T-helper 1 cell treated with Interleukin-12 subunit alpha and Interleukin-12 subunit beta and Interleukin-4 antibody, amounts not matched to agents 30 μg/mL and 1 μg/mL, for 36 hours (primary cell): Measurements from ENCODE around the gene SNIP1.
"Not testable (repeated sequence)": the region's sequence is repeated elsewhere in the genome, so short reads cannot be mapped to it uniquely, and the experiment has no call there.

Experiments used
- H3K27ac Mint-ChIP-seq: one replicate; pipeline ENCODE4 v1.8.0; 2021; ENCODE audit warnings: mild to moderate bottlenecking, mixed read lengths
- H3K27me3 Mint-ChIP-seq: one replicate; pipeline ENCODE4 v1.8.0; 2021; ENCODE audit warnings: low read depth, mixed read lengths
- H3K36me3 Mint-ChIP-seq: one replicate; pipeline ENCODE4 v1.8.0; 2021; ENCODE audit warnings: low read depth, mixed read lengths
- H3K4me1 Mint-ChIP-seq: one replicate; pipeline ENCODE4 v1.8.0; 2021; ENCODE audit warnings: low read depth, mixed read lengths
- H3K4me3 Mint-ChIP-seq: one replicate; pipeline ENCODE4 v1.8.0; 2021; ENCODE audit warnings: mild to moderate bottlenecking, moderate library complexity, mixed read lengths
- H3K9me3 Mint-ChIP-seq: one replicate; pipeline ENCODE4 v1.8.0; 2021; ENCODE audit warnings: mixed read lengths

Gene SNIP1

DNA sequence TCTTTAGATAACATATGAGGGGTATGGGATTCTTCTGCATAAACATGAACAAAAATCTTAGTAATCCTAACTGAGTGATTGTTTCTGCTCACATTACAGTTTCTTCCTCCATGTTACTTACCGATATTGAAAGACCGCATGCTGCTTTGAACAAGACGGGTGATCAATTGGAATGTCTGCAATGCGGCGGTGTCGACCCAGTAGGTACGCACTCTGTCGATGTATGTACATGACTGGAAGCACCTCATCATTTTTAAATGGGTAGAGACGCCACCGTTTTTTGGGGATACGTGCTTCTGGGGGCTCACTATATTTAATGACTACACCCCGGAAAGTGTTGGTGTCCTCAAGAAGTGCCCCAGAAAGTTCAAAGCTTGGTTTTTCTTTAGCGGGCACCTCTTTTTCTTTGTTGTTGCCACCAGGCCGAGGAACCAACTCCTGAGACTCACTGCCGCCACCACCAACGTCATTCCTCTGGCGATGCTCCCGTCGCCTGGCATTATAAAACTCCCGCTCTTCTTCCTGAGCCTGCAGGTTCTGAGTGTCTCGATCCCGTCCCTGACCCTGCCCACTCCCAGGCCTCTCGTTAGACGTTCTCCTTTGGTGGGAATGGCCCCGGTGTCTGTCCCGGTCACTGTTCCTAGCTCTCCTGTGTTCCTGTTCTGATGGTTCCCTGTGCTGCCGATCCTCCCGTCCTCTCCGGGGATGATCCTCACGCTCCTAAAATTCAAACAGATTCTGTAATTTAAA is 13.9 kb downstream of the SNIP1 start:
- peaks cover 45% of the 10 kb centered on the region for H3K36me3 Mint-ChIP-seq
- no peaks in the 10 kb centered on the region for H3K27me3 Mint-ChIP-seq
- no peak overlapping the region for H3K27ac Mint-ChIP-seq
- no peaks in the 10 kb centered on the region for H3K9me3 Mint-ChIP-seq
- no peak overlapping the region for H3K4me3 Mint-ChIP-seq
- H3K4me1 Mint-ChIP-seq: peaks cover 4% of the 10 kb centered on the region

DNA sequence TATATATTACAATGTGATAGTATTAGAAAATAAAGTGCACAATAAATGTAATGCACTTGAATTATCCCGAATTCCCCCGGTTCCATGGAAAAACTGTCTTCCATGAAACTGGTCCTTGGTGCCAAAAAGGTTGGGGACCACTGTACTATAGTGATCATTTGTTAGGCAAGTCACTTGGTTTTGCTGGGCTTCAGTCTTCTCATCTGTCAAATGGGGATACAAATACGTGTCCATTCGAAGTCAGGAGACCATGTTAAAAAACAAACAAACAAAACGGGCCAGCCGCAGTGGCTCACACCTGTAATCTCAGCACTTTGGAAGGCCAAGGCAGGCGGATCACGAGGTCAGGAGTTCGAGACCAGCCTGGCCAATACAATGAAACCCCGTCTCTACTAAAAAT is 14.9 kb downstream of the SNIP1 start:
- H3K4me3 Mint-ChIP-seq, H3K9me3 Mint-ChIP-seq, H3K27ac Mint-ChIP-seq, H3K27me3 Mint-ChIP-seq, H3K4me1 Mint-ChIP-seq: not testable (repeated sequence)
- peaks cover 45% of the 10 kb centered on the region for H3K36me3 Mint-ChIP-seq

GRCh38 chr1:37537378-37537777 is 16.7 kb downstream of the SNIP1 start:
- Mint-ChIP-seq H3K9me3 (no peaks in the 10 kb centered on the region), H3K4me1 (peaks cover 2% of the 10 kb centered on the region), H3K4me3 (no peak overlapping the region), H3K36me3 (peaks cover 40% of the 10 kb centered on the region), H3K27ac (no peak overlapping the region), H3K27me3 (no peaks in the 10 kb centered on the region)

DNA sequence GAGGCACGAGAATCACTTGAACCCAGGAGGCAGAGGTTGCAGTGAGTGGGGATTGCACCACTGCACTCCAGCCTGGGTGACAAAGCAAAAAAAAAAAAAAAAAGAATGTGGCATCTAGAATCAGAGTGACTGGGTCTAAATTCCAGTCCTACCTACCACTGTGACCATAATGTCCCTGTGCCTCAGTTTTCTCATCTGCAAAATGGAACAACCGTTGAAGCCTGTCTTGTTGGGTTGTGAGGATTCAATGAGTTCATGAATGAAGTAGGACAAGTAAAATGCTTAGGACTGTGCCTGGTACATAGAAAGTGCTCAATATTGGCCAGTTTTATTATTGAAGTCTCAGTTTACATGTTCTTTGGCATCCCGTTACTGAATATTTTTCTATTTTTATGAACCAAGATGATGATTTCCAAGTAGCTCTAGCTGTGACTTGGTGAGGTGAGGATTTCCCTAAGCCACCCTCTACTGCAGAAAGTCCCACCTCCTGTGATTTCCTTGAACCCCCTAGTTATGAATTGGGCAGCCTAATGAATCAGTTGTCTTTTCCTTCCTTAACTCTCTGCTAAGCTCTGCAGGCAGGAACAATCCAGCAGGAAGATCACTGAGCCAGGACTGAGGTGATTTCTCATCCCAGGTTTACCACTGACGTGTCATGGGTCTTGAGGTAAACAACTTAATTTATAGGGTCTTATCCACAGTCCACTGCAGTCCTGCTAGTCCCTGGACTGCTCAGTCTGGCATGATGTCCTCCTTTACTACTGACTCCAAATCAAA is 20.6 kb downstream of the SNIP1 start:
- Mint-ChIP-seq H3K9me3 (no peaks in the 10 kb centered on the region), H3K27me3 (no peaks in the 10 kb centered on the region), H3K4me1 (peaks cover 2% of the 10 kb centered on the region), H3K27ac (no peak overlapping the region), H3K36me3 (peaks cover 28% of the 10 kb centered on the region), H3K4me3 (no peak overlapping the region)

DNA sequence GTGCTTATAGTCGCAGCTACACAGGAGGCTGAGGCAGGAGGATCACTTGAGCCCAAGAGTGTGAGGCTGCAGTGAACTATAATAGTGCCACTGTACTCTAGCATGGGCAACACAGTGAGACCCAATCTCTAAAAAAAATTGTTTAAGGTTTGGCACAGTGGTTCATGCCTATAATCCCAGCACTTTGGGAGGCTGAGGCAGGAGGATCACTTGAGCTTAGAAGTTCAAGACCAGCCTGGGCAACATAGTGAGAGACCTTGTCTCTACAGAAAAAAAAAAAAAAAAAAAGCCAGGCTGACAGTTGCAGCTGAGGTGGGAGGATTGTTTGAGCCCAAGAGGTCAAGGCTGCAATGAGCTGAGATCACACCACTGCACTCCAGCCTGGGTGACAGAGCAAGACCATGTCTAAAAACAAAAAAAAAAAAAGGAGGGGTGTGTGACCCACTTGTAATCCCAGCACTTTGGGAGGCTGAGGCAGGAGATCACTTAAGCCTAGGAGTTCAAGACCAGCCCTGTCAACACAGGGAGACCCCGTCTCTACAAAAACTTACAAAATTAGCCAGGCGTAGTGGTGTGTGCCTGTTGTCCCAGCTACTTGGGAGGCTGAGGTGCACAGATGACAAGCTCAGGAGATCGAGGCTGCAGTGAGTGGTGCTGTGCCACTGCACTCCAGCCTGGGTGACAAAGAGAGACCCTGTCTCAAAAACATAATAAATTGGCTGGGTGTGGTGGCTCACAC is 21.5 kb downstream of the SNIP1 start:
- H3K27me3 Mint-ChIP-seq, H3K27ac Mint-ChIP-seq, H3K9me3 Mint-ChIP-seq, H3K4me3 Mint-ChIP-seq, H3K4me1 Mint-ChIP-seq: not testable (repeated sequence)
- peaks cover 20% of the 10 kb centered on the region for H3K36me3 Mint-ChIP-seq

DNA sequence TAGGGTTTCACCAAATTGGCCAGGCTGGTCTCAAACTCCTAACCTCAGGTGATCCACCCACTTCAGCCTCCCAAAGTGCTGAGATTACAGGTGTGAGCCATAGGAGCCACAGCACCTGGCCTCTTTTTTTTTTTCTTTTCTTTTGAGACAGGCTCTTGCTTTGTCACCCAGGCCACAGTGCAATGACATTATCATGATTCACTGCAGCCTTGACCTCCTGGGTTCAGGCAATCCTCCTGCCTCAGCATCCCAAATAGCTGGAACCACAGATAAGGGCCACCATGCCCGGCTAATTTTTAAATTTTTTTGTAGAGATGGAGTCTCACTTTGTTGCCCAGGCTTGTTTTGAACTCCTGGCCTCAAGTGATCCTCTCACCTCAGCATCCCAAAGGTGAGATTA is 24.2 kb downstream of the SNIP1 start:
- H3K27ac Mint-ChIP-seq, H3K4me3 Mint-ChIP-seq, H3K9me3 Mint-ChIP-seq, H3K4me1 Mint-ChIP-seq, H3K36me3 Mint-ChIP-seq, H3K27me3 Mint-ChIP-seq: not testable (repeated sequence)

- Mint-ChIP-seq H3K36me3 (no peaks in the 10 kb centered on the region), H3K27ac (peak overlapping the region; percentile 75), H3K27me3 (no peaks in the 10 kb centered on the region), H3K4me1 (peaks cover 19% of the 10 kb centered on the region), H3K4me3 (peak overlapping the region; percentile 76), H3K9me3 (peaks cover 4% of the 10 kb centered on the region)
Measured at GRCh38 chr1:37519613-37520012, 34.5 kb downstream of the SNIP1 start.

- Mint-ChIP-seq H3K4me3 (peak overlapping the region; percentile 76), H3K27ac (peak overlapping the region; percentile 75)
- H3K27me3 Mint-ChIP-seq: not testable (repeated sequence)
Measured at GRCh38 chr1:37518929-37519328, 35.2 kb downstream of the SNIP1 start.

GRCh38 chr1:37518241-37518640 is 35.9 kb downstream of the SNIP1 start:
- H3K27ac Mint-ChIP-seq, H3K4me3 Mint-ChIP-seq, H3K27me3 Mint-ChIP-seq, H3K9me3 Mint-ChIP-seq, H3K36me3 Mint-ChIP-seq: not testable (repeated sequence)
- H3K4me1 Mint-ChIP-seq: peaks cover 27% of the 10 kb centered on the region

More at GRCh38 chr1:37518929-37519328, 35.2 kb downstream of the SNIP1 start:
- H3K9me3 Mint-ChIP-seq, H3K36me3 Mint-ChIP-seq: not testable (repeated sequence)
- H3K4me1 Mint-ChIP-seq: peaks cover 21% of the 10 kb centered on the region

GRCh38 chr1:37517569-37517968 is 36.5 kb downstream of the SNIP1 start:
- peaks cover 31% of the 10 kb centered on the region for H3K4me1 Mint-ChIP-seq
- H3K4me3 Mint-ChIP-seq: no peak overlapping the region
- no peaks in the 10 kb centered on the region for H3K9me3 Mint-ChIP-seq
- H3K36me3 Mint-ChIP-seq: peaks cover 7% of the 10 kb centered on the region
- H3K27ac Mint-ChIP-seq: no peak overlapping the region
- H3K27me3 Mint-ChIP-seq: no peaks in the 10 kb centered on the region

DNA sequence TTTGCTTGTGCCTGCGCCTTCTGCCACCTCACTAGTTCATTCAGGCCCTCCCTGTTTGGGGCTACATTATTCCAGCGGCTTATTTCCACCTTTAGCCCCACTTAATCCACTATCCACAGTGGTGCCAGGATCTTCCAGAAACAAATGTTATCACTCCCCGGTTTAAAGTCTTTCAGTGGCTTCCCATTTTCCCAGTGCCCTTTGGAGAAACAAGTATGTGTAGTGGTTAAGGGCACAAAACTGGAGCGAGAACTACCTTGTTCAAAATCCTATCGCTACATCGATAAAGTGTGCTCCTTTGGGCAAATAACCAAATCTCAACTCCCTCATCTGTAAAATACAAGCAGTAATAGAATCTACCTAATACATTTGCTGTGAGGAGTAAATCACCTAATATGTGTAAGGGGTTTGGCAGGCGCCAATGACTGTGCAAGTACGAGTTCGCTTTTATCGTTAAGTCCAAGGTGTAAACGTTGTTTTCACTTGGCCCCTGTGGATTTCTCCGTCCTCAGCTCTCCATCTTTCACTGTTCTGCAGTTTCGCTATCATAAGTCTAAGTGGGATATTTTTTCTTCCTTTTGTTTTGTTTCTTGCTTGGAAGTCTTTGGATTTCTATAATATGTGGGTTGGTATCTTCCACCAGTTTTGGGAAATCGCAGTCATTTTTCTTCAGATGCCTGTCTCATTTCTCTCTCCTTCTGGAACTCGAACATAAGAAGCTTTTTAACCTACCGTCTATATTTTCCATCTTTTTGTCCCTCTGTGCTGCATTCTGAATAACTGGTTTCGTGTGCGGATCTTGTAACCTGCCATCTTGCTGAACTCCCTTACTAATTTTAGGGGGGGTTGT is 38.7 kb downstream of the SNIP1 start:
- Mint-ChIP-seq H3K27me3 (no peaks in the 10 kb centered on the region), H3K9me3 (no peaks in the 10 kb centered on the region), H3K4me3 (peak overlapping the region; percentile 84), H3K4me1 (peaks cover 37% of the 10 kb centered on the region), H3K27ac (peak overlapping the region; percentile 89), H3K36me3 (peaks cover 12% of the 10 kb centered on the region)

- no peaks in the 10 kb centered on the region for H3K9me3 Mint-ChIP-seq
- H3K27ac Mint-ChIP-seq: peak within 1 kb of the TSS; percentile 89
- H3K27me3 Mint-ChIP-seq: no peaks in the 10 kb centered on the region
- H3K4me1 Mint-ChIP-seq: peaks cover 35% of the 10 kb centered on the region
- H3K36me3 Mint-ChIP-seq: peaks cover 12% of the 10 kb centered on the region
- H3K4me3 Mint-ChIP-seq: peak within 1 kb of the TSS; percentile 96
Measured at GRCh38 chr1:37514350-37515184, 39.5 kb downstream of the SNIP1 start, which contains the start of gene MEAF6. Gene MEAF6 (minus strand): TSS chr1:37514766. CDS start chr1:37514746, 20 bp downstream.

DNA sequence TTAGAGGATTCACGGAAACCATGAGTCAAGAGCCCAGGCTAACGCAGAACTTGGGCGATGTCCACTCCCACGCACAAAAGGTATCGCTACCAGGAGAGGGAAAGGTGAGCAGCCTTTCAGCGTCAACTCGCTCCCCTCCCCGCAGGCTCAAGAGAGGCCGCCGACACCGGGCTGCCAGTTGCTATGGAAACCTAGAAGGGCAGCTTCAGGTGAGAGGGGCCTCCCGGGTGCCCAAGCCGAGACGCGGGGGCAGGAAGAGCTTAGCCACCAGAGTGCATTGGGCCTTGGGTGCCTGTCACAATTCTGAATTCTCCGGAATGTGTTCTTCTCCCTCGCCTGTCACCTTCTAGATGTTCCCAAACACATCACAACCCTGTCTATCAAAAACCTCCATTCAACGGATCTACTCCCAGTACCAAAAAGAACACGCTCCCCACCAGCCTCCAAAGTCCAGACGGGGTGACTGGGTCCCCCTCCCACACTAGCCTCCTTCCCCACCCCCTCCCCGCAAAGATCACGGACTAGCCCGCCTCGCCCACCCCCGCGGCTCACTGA is 40.2 kb downstream of the SNIP1 start:
- Mint-ChIP-seq H3K4me3 (peak overlapping the region; percentile 96), H3K4me1 (peaks cover 35% of the 10 kb centered on the region), H3K27me3 (no peaks in the 10 kb centered on the region), H3K36me3 (peaks cover 18% of the 10 kb centered on the region), H3K27ac (peak overlapping the region; percentile 85), H3K9me3 (no peaks in the 10 kb centered on the region)
